Neuron (in vitro differentiated cells): ENCODE measurements around the gene LHX2.

Experiments
- H2AFZ ChIP-seq: one replicate; pipeline ENCODE4 v1.6.1; 2013; ENCODE audit warnings: low read depth, mild to moderate bottlenecking, inconsistent platforms, low read length, moderate library complexity
- H3K27me3 ChIP-seq: one replicate; pipeline ENCODE4 v1.6.1; 2013; ENCODE audit warnings: low read length; ENCODE audit not compliant: insufficient read depth
- H3K36me3 ChIP-seq: one replicate; pipeline ENCODE4 v1.6.1; 2013; ENCODE audit warnings: low read length; ENCODE audit not compliant: insufficient read depth
- H3K4me1 ChIP-seq: one replicate; pipeline ENCODE4 v1.6.1; 2013; ENCODE audit warnings: low read length; ENCODE audit not compliant: insufficient read depth
- H3K4me3 ChIP-seq: 2 replicates; pipeline ENCODE4 v1.5.1; 2013; ENCODE audit warnings: mild to moderate bottlenecking, low read length, moderate library complexity
- H3K9me3 ChIP-seq: one replicate; pipeline ENCODE4 v1.6.1; 2013; ENCODE audit warnings: low read length

The LHX2 gene

DNA sequence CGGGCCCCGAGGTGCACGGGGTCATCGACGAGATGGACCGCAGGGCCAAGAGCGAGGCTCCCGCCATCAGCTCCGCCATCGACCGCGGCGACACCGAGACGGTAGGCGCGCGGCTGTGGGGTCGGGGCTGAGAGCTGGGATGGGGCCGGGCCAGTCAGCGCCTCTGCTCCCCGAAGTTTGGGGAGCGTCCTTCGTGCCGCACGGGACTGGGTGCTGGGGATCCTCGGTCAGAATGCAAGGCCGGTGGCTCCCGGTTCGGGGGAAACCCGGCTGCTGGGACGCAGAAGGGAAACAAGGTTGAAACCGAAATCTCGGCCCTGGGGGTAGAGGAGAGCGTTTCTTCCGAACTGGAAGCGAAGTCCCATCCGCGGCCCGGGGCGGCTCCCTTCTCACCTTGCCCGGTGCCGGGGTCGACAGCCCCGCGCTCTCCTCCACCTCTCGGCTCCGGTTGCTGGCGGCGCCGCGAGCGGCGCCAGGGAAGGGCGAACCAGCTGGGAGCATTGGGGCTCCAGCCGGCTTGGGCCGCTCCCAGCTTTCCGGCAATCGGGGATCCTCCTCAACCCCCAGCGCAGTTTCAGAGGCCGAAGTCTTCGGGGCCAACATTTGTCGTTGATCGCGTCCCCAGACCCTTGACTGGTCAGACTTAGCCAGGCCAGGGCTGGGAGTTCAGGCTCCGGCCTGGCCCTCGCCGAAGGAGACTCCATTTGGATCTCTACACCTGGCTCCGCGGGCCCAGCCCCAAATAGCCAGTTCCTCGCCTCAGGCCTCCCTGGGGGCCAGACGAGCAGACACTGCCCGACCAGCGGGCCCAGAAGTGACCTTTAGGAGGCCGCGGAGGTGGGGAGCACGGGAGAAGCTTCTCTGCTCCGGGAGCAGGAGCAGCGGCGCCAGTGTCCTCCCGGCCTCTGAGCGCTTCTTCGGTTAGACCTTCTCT lies 1.1 kb downstream of the LHX2 start:
- peaks cover 24% of the 10 kb centered on the region for H3K4me1 ChIP-seq
- H3K4me3 ChIP-seq, result peak overlapping the region; percentile 47

DNA sequence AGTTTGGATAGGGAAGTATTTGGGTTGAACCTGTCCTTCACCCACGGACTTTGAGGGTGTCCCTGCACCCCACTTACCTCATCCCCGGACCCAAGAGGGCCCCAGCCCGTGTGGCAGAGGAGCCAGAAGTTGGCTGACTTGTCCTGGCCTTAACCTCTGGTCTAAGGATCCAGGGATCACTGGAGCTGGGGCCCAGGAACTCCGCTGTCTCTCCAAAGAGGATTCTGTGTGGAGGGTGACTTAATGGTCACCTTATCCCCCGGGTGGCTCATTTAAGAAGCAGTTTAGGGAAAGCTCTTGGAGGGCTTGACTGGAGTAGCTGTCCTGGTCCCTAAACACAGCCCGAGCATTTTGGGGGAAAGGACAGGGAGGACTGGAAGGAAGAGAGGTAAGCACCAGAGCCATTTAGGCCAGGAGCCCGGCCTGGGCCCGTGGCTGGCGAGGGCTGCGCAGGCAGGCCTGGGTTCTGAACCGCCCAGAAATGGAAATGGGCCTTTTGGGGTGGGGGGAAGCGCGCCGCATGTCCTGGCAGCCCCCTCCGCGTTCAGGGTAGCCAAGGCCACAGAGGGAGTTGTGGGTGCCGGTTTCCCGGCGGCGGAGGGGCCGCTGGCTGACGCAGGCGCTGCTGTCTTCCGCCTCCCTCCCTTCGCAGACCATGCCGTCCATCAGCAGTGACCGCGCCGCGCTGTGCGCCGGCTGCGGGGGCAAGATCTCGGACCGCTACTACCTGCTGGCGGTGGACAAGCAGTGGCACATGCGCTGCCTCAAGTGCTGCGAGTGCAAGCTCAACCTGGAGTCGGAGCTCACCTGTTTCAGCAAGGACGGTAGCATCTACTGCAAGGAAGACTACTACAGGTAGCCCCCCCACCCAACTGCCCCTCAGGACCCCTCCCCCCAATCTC lies 2.0 kb downstream of the LHX2 start:
- Histone ChIP-seq H3K9me3 (no peaks in the 10 kb centered on the region), H3K27me3 (peaks cover 88% of the 10 kb centered on the region), H3K4me3 (peak overlapping the region; percentile 47), H3K36me3 (no peaks in the 10 kb centered on the region), H2AFZ (no peak overlapping the region), H3K4me1 (peaks cover 21% of the 10 kb centered on the region)

More for the DNA sequence above, 1.1 kb downstream of the LHX2 start:
- no peaks in the 10 kb centered on the region for H3K36me3 ChIP-seq
- peaks cover 88% of the 10 kb centered on the region for H3K27me3 ChIP-seq
- H2AFZ ChIP-seq, result peak overlapping the region; percentile 62
- H3K9me3 ChIP-seq, result no peaks in the 10 kb centered on the region

DNA sequence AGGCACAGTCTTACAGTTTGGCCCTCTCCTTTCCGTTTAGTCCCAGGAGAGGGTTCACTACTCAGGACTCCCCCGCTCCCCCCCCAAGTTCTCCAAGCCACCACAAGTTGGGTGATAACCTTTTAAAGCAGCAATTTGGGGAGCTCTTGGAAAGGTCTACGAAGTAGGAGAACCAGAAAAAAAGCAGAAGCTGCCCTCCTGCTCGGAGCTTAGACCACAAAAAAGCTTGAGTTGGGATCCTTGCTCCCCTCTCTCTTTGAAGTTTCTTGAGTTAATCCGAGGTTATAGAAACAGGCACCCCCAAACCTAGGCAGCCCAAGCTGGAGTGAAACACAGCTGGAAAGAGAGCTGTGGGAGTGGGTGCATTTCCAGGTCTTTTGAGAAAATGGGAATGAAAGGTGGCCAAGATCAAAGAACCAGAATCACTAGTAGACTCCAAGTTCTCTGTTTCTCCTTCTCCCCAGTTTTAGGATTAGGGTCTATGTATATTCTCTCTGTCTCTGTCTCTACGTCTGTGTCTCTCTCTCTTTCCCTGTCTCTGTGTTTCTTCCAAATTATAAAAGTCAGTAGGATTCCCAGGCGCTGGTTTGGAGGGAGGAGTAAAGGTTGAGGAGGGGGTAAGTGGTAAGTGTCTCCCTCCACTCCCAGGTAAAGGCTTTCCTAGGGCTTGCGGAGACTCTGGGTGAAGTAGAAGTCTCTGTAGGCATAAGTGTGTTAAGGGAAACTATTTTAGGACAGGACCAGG lies 2.8 kb downstream of the LHX2 start:
- Histone ChIP-seq H2AFZ (no peak overlapping the region), H3K4me1 (peaks cover 19% of the 10 kb centered on the region), H3K9me3 (no peaks in the 10 kb centered on the region), H3K36me3 (no peaks in the 10 kb centered on the region), H3K4me3 (no peak overlapping the region), H3K27me3 (peaks cover 88% of the 10 kb centered on the region)

- H3K36me3 ChIP-seq, result no peaks in the 10 kb centered on the region
- peaks cover 88% of the 10 kb centered on the region for H3K27me3 ChIP-seq
- H3K4me3 ChIP-seq, result no peak overlapping the region
- H3K9me3 ChIP-seq, result no peaks in the 10 kb centered on the region
- H3K4me1 ChIP-seq, result peaks cover 15% of the 10 kb centered on the region
- no peak overlapping the region for H2AFZ ChIP-seq
These were observed 3.5 kb downstream of the LHX2 start for GRCh38 chr9:124014956-124015660.

GRCh38 chr9:124015661-124016131 lies 4.1 kb downstream of the LHX2 start:
- H3K4me1 ChIP-seq, result peaks cover 14% of the 10 kb centered on the region
- H3K9me3 ChIP-seq, result no peaks in the 10 kb centered on the region
- no peak overlapping the region for H2AFZ ChIP-seq
- no peaks in the 10 kb centered on the region for H3K36me3 ChIP-seq
- H3K4me3 ChIP-seq, result no peak overlapping the region
- peaks cover 88% of the 10 kb centered on the region for H3K27me3 ChIP-seq

DNA sequence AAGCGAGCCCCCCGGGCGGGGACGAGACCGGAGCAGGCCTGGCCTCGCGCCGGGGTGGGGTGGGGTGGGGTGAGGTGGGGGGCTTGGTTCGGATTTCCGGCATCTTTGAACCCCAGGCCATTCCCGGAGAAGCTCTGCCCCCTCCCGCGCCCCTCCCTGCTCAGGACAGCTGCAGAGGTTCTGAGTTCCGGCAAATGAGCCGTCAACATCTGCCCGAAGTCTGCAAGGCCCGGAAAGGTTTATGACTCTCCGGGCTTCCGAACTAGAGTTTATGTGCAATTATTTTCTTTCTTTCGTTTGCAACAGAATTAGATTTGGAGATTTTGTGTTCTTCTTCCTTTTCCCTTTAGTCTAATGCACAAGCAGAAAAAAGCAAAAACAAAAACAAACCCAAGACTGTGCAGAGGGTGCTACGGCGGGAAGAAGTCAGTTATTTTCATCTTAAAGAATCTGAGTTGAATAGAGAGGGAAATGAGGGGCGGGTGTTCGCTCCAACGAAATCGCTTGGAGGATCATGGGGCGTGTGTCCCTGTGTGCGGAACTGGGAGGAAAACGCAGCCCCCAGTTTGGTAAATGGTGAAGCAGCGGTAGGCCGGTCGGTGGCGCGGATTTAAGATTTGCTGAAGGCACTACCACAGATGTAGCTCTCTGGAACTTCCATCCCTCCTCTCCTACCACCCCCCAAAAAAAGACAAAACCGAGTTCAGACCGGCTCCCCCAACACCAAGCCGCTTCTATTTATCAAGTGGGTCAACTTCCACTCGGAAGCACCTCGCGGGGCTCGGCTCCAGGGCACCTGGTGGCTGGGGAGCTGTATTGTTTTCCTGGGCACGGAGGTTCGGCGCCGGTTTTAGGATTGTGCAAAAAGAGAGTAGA lies 4.8 kb downstream of the LHX2 start:
- Histone ChIP-seq H3K4me3 (no peak overlapping the region), H3K36me3 (no peaks in the 10 kb centered on the region), H3K4me1 (peaks cover 9% of the 10 kb centered on the region), H3K27me3 (peaks cover 91% of the 10 kb centered on the region), H3K9me3 (no peaks in the 10 kb centered on the region), H2AFZ (no peak overlapping the region)

DNA sequence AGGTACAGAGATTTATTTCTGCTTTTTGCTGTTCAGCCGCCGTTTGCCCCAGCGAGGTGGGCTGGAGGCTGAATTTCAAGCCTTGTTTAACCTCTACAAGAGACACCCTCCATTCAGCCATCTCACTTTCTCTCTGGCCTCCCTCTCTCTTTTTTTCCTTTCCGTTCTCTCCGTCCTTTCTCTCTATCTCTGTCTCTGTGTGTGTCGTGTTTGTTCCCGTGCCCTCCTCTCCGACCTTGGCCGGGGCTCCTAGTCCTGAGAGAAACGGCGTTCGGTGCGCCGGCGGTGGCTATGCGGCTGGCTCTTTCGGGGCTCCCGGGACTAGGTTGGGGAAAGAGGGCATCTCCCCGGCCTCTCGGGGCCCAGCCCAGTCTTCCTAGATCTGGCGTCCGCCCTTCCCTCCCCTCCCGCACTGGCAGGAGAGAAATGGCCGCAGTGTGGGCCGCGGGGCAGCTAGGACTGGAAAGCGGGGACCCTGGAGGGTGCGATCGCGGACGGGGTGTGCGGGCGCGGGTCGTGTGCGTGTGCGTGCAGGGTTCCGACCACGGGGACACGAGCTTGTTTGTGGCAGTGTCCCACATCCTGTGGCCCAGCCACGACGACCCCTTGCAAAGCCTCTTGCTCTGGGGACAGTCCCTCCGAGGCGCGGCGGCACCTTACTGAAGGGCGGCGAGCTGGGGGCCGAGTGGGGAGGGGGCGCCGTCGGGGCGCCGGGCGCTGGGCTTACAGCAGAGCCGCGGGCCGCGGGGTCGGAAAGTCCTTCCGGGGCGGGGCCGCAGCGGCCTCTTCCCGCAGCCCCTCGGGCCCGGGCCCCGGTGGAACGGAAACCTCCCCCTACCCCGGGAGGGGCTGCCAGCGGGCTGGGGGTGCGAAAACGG lies 5.7 kb downstream of the LHX2 start:
- H3K9me3 ChIP-seq, result no peaks in the 10 kb centered on the region
- peak overlapping the region; percentile 42 for H3K4me3 ChIP-seq
- H3K4me1 ChIP-seq, result peaks cover 9% of the 10 kb centered on the region
- peaks cover 96% of the 10 kb centered on the region for H3K27me3 ChIP-seq
- H2AFZ ChIP-seq, result peak overlapping the region; percentile 96
- no peaks in the 10 kb centered on the region for H3K36me3 ChIP-seq

- Histone ChIP-seq H3K36me3 (no peaks in the 10 kb centered on the region), H3K9me3 (no peaks in the 10 kb centered on the region), H3K4me3 (peak overlapping the region; percentile 42), H3K27me3 (peaks cover 95% of the 10 kb centered on the region), H2AFZ (peak overlapping the region; percentile 96), H3K4me1 (peaks cover 9% of the 10 kb centered on the region)
These were observed 6.6 kb downstream of the LHX2 start for GRCh38 chr9:124017929-124018729.

DNA sequence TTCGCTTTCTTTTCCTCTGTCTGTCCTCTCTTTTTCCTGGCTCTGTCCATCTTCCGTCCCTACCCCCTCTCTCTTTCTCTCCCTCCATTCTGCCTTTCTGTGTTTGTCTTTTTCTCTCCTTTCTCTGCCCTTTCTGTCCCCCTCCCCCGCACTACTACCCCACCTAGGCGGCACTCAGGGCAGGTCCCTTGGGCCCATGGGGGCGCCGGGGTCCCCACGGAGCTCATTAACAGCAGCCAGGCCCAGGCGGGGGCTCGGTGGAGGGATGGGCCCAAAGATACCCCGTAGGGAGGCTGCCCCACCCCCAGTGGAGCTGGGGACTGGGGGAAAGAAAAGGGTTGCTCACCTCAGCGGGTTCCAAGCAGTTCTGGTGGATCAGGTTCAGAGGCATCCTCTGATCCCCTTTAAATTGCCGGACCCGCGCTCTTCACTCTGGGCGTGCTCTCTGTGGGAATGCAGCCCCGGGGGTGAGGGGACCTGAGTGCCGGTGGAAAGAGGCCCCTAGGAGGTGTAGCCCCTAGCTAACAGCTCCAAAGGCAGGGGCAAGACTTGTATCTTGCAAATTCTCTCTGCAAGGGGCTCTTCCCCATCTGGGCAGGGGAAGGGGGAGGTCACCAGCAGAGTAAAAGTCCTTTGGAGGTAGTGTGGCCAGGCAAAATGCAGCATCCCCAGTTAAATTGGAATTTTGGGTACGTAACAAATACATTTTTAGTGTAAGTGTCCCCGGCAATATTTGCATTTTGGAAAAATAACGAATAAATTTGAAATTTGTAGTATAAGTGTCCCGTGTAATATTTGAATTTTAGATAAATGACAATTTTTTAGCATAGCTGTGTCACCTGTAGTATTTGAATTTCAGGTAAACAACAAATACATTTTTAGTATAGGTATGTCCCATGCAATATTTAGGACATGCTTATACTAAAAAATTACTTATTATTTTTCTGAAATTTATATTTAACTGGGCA lies 7.4 kb downstream of the LHX2 start:
- peak overlapping the region; percentile 96 for H2AFZ ChIP-seq
- H3K4me1 ChIP-seq, result peaks cover 9% of the 10 kb centered on the region
- no peaks in the 10 kb centered on the region for H3K9me3 ChIP-seq
- H3K36me3 ChIP-seq, result no peaks in the 10 kb centered on the region
- peak overlapping the region; percentile 33 for H3K4me3 ChIP-seq
- peaks cover 94% of the 10 kb centered on the region for H3K27me3 ChIP-seq
